Anterior cingulate cortex (tissue), 58 donors: ENCODE results near the gene KCNG4.

ENCODE experiments used
- DNase-seq, 58 donors: peaks; one replicate each; lab custom pipeline; 2025; lab: John Stamatoyannopoulos, UW

KCNG4 gene

GRCh38 chr16:84190731-84191388 is 49.0 kb downstream of the KCNG4 start, which contains the start of gene ADAD2:
ADAD2 (plus strand) TSS chr16:84191157; CDS start chr16:84191231, 74 bp downstream.
- DNase-seq = no peak

DNA sequence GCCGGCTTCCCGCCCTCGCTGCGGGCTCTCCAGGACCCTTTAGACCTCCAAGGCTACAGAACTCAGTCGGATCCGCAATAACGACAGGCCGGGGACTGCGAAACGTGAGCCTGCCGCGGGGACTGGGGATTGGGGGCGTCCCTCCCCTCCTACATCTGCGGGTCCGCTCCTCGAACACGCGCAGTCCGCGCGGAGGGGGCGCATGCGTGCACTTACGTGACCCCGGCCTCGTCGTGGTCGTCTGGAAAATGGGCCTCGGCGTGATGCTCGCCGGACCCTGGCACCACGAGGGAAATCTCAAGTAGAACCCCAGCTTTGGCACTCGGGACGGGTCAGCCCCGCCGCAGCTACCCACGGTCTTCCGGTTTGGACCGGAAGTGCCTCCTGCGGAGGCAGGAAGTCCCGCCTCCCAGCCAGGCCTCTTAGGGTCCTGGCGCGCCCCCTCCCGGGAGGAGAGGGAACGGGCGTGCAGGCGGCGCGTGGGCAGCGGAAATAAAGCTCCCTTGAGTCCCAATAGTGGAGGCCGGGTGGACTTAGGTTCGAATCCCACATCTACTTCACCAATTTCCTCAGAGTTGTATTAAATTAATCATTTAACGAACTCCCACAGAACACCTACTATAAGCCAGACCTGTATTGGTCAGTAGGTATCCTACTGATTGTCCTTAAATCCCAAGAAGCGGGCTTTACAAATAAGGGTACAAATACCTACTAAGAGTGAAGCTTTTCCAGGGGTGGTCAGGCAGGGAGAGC is 53.0 kb downstream of the KCNG4 start, which contains the start of gene TAF1C:
TSS of gene TAF1C (minus strand) at position 373 of the 753 bp plus-strand sequence. CDS start 2,069 bp downstream, outside the sequence.
- DNase-seq = peak; percentile 31 to 93 (median 84)

DNA sequence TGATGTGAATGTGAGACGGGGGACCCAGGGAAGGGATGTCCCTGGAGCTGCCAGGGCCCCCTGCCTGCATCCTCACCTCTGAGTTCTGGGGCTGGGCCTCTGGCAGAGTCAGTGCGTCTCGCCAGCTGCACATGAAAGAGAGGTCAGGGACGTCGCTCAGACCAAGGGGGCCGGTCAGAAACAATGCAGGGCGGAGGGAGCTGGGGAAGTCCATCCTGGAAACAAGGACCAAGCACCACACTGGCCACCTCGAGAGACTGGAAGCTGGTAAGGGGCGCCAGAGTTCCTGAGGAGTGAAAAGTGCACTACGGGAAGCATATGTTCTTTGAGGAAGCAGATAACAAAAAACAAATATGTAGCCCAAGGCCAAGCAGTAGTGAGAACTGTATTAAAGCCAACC is 55.0 kb downstream of the KCNG4 start:
- DNase-seq = no peak

GRCh38 chr16:84183911-84184591 is 55.8 kb downstream of the KCNG4 start:
- peak in 1 of 58 donors; percentile 48 for DNase-seq

DNA sequence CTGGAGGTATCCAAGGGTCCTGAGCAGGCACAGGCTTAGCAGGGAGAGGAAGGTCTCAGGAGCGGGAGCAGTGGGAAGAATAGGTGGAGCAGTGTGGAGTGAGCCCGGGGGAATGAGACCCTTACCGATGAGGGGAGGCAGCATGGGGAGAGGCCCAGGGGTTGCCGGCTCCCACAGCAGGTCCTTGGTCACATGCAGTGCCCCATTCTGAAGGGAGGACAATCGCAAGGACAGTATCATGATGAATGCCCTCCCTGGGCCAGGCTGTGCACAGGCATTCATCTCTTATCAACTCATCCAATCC is 56.3 kb downstream of the KCNG4 start:
- no peak for DNase-seq

DNA sequence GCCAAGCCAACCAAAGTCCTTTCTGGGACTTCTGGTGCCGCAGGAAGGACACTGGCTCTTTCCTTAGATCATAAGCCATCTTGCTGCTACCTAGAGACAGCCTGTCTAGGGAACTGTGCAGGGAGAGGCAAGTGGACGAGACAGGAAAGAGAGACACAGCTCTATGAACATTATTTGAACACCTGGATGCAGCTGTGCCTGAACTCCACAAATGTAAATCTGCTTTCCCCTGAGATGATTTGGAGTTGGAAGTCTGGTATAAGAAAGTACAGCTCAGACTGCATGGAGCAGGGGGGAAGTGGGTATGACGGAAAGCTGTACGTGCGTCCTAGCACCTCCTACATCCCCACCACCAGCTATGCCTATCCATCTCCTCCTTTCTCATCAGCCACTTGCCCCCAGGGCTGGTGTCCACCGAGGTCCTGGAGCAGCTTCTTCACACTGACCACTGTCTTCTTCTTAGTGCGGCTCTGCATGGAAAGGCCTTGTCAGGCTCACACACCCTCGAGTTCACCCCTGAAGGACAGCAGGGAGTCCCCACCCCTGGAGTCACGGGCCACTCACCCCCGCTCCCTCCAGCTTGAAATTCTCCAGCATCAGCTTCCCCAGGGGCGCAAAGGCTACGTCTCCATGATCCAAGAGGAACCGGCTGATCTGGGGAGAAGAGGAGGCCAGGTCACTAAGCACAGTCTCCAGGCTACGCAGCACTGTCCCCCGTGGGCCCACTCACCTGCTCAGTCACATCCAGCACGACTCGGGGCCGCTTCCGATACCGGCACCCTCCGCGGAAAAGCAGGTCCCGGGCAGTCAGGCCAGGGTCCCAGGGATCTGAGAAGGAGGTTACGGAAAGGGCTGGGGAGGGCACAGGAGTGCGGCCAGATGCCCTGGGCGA is 56.9 kb downstream of the KCNG4 start:
- DNase-seq = no peak

DNA sequence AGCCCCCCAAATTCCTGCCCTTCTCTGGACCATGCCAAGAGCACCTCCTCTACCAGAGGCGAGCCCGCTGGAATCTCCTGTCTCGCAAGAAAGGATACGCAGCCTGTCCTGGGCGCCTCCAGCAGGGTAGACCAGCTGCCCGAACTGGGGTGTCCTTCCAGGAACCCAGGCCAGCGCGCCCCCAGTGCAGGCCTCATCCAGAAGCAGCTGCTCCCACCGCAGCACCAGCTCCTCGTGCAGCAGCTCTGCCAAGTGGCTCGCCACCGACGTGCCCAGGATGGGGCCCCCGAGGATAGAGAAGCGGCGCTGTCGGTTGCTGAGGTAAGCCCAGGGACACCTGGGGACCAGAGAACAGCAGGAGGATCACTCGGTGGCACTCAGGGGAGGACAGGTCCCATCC is 57.7 kb downstream of the KCNG4 start:
- no peak for DNase-seq

GRCh38 chr16:84181144-84181915 is 58.5 kb downstream of the KCNG4 start:
- DNase-seq = no peak

- no peak for DNase-seq
Observed at GRCh38 chr16:84180519-84181140, 59.2 kb downstream of the KCNG4 start.

DNA sequence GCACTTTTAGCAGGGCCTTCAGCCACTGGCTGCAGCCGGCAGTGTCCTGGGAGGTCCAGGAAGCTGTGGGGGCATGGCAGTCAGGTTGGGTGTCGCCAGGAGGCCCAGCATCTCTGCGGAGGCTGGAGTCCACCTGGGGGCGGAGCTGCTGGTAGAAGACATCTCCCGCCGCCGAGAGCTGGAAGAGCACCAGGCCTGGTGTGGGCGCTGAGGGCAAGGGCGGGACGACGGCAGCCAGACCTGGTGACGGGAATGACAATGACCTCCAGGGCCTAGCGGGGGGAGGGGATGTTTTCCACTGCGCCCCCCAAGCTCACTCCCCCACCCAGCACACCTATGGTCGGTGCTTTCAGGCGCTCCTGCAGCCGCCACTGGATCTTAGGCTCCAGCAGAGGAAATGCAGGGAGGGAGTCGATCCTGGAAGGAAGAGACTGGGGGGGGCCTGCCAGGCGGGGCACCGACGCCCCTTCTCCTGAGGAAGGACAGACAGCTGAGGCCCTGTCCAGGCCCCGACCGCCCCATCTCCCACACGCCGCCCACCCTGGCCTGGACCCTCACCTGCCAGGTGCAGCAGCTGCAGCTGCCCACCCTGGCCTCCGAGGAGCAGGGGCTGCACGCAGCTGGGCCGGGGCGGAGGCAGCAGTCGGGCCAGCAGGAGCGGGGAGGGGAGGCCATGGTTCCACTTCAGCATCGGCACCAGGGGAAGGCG is 60.0 kb downstream of the KCNG4 start:
- no peak for DNase-seq

GRCh38 chr16:84178892-84179611 is 60.8 kb downstream of the KCNG4 start:
- no peak for DNase-seq

DNA sequence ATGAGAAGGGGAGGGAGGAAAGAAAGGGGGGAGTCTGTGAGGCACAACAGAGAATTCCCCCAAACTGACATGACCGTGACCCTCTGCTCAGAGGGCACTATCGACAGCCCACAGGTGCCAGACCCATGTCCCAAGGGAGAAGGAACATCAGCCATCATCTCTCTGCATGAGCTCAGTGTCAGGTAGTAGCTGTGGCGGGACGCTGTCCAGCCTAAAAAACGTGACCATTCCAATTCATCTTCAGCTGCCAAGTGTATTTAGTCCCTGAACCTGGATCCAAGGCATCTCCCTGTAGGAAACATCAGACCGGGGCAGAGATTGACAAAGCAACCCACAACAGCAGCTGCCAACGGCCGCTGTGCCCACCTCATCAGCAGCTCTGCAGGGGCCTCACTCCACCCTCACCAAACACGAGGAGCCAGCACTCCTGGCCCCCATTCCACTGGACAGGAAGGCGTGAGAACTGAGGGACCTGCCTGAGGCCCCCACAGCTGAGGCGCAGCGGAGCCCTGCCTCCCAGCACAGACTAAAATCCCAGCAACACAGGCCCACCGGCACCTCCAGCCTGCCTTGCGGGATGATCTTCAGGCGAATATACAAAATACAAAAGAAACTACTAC is 61.6 kb downstream of the KCNG4 start:
- peak in 1 of 58 donors; percentile 30 for DNase-seq

DNA sequence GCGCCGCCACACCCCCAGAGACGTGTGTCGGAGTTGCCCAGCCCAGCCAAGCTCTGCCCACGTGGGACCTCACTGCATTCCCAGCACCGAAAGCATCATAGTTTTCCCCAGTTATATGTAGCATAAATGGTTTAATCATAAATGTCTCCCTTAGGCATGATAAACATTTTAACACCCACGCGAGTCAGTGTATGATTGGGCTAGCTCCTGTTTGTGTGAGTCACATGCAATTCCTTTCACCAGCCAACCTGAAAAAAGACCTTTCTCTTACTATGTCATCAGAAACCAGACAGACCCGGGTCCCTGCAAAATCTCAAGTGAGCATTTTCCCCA is 62.1 kb downstream of the KCNG4 start:
- DNase-seq = peak in 8 of 58 donors; percentile 8 to 47 (median 20)

- DNase-seq = no peak
Observed at GRCh38 chr16:84176192-84177053, 63.4 kb downstream of the KCNG4 start.

DNA sequence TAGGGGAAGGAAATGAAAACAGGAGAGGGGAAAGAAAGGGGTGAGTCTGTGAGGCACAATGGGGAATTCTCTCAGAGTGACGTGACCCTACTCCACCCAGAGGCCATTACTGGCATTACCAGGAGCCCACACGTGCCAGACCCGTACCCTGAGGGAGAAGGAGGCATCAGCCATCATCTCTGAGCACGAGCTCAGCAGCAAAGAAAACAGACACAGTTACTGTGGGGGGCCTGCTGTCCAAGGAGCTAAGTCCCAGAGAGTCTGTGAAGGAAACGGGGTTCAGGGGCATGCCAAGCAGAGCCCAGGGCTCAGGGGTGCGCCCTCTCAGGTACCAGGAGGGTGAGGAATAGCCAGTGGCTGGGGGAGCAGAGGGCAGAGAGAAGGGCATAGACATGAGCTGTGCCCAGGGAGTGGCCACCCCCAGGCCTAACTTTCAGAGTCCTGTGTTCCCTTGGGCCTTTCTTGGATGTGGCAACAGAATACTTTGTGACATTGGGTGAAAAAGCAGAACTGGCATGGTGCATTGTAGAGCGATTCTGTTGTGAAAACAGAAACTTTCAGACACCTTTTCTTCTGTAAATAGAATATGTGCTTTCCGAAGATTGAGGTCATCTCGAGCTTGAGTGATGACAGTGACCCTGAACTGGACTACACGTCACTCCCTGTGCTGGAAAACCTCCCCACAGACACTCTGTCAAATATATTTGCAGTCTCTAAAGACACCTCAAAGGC is 64.3 kb downstream of the KCNG4 start:
- peak in 15 of 58 donors; percentile 10 to 58 (median 18) for DNase-seq

DNA sequence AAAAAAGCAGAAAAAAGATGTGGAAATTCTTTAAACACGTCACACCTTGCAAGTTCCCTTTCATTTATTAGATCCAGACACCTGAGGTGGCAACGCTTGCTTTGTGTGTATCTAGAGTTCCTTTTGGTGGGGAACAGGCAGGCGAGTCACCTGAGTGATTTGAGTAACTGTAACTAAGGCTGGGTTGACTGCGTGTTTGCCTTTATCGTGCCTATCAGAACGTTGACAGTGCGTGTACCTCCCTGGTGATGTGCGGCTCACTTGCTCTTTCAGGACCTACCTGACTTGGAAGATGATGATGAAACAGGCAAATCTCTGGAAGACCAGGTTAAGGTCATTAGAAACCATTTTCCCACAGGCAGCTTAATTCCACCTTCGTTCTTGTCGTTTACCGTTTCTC is 65.4 kb downstream of the KCNG4 start:
- DNase-seq = no peak
